Fibroblast of the aortic adventitia (primary cell): Measurements from ENCODE around the gene TCEA3. TPM values are rescaled to one million over a fixed set of nuclear protein-coding genes. Genes with fewer than 3 reads are reported as not detected.

ENCODE experiments used
- DNase-seq: peaks from one replicate; pipeline ENCODE4 v3.0.0-alpha.2; 2010; ENCODE audit warnings: low read depth
- H3K4me3 ChIP-seq: 2 replicates; pipeline ENCODE4 v1.5.1; 2011; ENCODE audit warnings: low read depth, mild to moderate bottlenecking, control low read depth, low read length, moderate library complexity
- CTCF ChIP-seq: IDR thresholded peaks from 2 replicates; pipeline ENCODE4 v1.5.1; 2011; ENCODE audit warnings: mild to moderate bottlenecking, low read length, control low read depth, inconsistent platforms; ENCODE audit not compliant: insufficient read depth
- total RNA-seq: library from RNA; depleted of rRNA; stranded (reverse); fragments of >200 nt; gene quantifications from 2 replicates; pipeline ENCODE4 v1.2.3, GENCODE V29; 2012; ENCODE audit warnings: low replicate concordance

The TCEA3 gene
- total RNA-seq, 1 donor: 22.8 TPM

- H3K4me3 ChIP-seq: no peak overlapping the region
- no peak for TF ChIP-seq CTCF
- peak; percentile 35 for DNase-seq
These were observed 17.0 kb upstream of the TCEA3 start for GRCh38 chr1:23441446-23442148.

GRCh38 chr1:23438545-23438944 lies 14.0 kb upstream of the TCEA3 start:
- no peak for DNase-seq
- H3K4me3 ChIP-seq: no peak overlapping the region
- TF ChIP-seq CTCF: no peak

- TF ChIP-seq CTCF: no peak
- no peak for DNase-seq
- no peak overlapping the region for H3K4me3 ChIP-seq
These were observed 12.8 kb upstream of the TCEA3 start for GRCh38 chr1:23437355-23437664.

- DNase-seq: no peak
- H3K4me3 ChIP-seq: no peak overlapping the region
- TF ChIP-seq CTCF: no peak
These were observed 12.2 kb upstream of the TCEA3 start for GRCh38 chr1:23436520-23437354.

- DNase-seq: no peak
- TF ChIP-seq CTCF: no peak
- no peak overlapping the region for H3K4me3 ChIP-seq
These were observed 9.8 kb upstream of the TCEA3 start for GRCh38 chr1:23434260-23434775.

GRCh38 chr1:23433122-23433521 lies 8.6 kb upstream of the TCEA3 start:
- no peak overlapping the region for H3K4me3 ChIP-seq
- DNase-seq: no peak
- TF ChIP-seq CTCF: no peak
